HepG2 (cell line): ENCODE data around the gene MBD5.

Source experiments
- CTCF ChIP-seq: sonication (generic); formaldehyde crosslinking; IDR thresholded peaks from 2 replicates; pipeline ENCODE4 v1.5.0; 2020; ENCODE audit warnings: mild to moderate bottlenecking, missing genetic modification reagents, moderate library complexity
- EP300 ChIP-seq, 3 experiments: sonication (generic) in 1 of 3; formaldehyde crosslinking in 1 of 3; IDR thresholded peaks; 2 replicates each; pipeline versions ENCODE4 v1.5.1 to v1.6.1; 2011 to 2020; ENCODE audit warnings: low read depth in 2 of 3, low read length in 2 of 3, borderline replicate concordance in 1 of 3, improper control_type of control experiment in 1 of 3, mild to moderate bottlenecking in 1 of 3, missing genetic modification reagents in 1 of 3, moderate library complexity in 1 of 3
- KDM5A ChIP-seq: fragments of 200-600 bp; sonication (generic); IDR thresholded peaks from 2 replicates; pipeline ENCODE4 v1.7.0; 2018; ENCODE audit warnings: antibody characterized with exemption, mild to moderate bottlenecking, low read length, borderline replicate concordance
- MXD4 ChIP-seq: IDR thresholded peaks from 2 replicates; pipeline ENCODE4 v1.6.1; 2016; ENCODE audit warnings: mild to moderate bottlenecking, missing biosample characterization, missing genetic modification reagents
- RBAK ChIP-seq: sonication (generic); formaldehyde crosslinking; IDR thresholded peaks from 2 replicates; pipeline ENCODE4 v1.5.1; 2020; ENCODE audit warnings: mild to moderate bottlenecking, missing genetic modification reagents
- SETDB1 ChIP-seq: sonication (generic); formaldehyde crosslinking; IDR thresholded peaks from 2 replicates; pipeline ENCODE4 v1.5.1; 2020; ENCODE audit warnings: missing genetic modification reagents, mild to moderate bottlenecking, borderline replicate concordance
- SP4 ChIP-seq: sonication (generic); formaldehyde crosslinking; IDR thresholded peaks from 2 replicates; pipeline ENCODE4 v1.8.1; 2023; ENCODE audit warnings: mild to moderate bottlenecking, missing genetic modification reagents
- TCF7 ChIP-seq: sonication (generic); IDR thresholded peaks from 2 replicates; pipeline ENCODE4 v1.6.1; 2016; ENCODE audit warnings: antibody characterized with exemption, low read depth
- ZNF614 ChIP-seq: IDR thresholded peaks from 2 replicates; pipeline ENCODE4 v1.6.1; 2018; ENCODE audit warnings: missing biosample characterization, missing genetic modification reagents, inconsistent platforms, borderline replicate concordance

- TF ChIP-seq TCF7 = peak; percentile 57
- TF ChIP-seq RBAK (CRISPR knock-in tag) = no peak
- no peak for TF ChIP-seq ZNF614 (CRISPR knock-in tag)
- no peak for TF ChIP-seq CTCF
- TF ChIP-seq SETDB1 (CRISPR knock-in tag) = no peak
- no peak for TF ChIP-seq KDM5A
- no peak for TF ChIP-seq SP4
- peak; percentile 83 to 86; a peak in 3 of 4 replicates for TF ChIP-seq EP300 (IDR thresholded peaks at IDR 0.05; ENCODE audit: low read depth in 2 of 2, low read length in 2 of 2)
- TF ChIP-seq EP300 (CRISPR knock-in tag; IDR thresholded peaks at IDR 0.05; ENCODE audit: borderline replicate concordance) = no peak
- no peak for TF ChIP-seq MXD4 (CRISPR knock-in tag)
These were observed 390.0 kb downstream of the MBD5 start for GRCh38 chr2:148410899-148411298.
